ENCODE measurements around the gene UTP14C. TPM values are rescaled to one million over a fixed set of nuclear protein-coding genes. Genes with fewer than 3 reads are reported as not detected.

The UTP14C gene
- total and polyA plus RNA-seq, 2 donors (not counting 1 experiment from before 2014, with no cell fraction given), result 1.9 to 14.9 TPM

DNA sequence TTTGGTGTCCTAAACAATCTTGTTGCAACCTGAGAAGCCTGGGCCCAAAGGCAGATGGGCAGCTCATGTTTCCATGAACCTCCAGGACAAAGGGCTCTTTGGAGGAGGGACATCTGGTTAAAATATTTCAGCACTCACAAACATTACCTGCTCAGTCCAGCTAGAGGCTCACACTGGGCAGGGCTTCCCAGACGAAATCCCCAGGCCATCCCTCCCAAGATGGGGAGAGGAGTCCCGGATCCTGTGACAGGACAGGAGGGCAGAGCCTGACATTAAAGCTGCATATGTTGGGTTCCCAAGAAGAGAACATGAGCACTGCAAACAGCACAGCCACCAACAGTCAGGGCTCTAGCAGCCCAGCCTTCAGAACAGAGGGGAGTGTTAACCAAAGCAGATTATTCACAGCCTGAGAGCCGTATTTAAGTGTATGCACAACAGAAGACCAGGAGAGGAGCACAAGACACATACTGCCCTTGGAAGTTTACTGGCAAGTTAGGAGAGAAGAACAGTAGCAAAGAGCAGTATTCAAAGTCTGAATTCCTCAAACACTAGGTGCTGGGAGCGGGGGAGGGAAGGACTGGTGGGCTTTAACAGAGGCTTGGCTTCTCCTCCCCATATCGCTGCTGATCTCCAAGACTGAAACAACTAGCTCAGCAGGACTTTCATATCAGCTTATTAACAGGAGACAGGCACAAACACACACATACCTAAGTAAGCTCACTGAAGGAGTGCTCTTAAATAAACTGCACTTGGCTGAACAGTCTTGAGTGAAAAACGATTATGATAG is 25.6 kb upstream of the UTP14C start:
- no peak for ATAC-seq (ENCODE audit: low read depth)
- no peaks in the 10 kb centered on the region for H3K9me3 Mint-ChIP-seq (ENCODE audit: insufficient read depth)
- ChIA-PET POLR2A (no interaction called here), CTCF (interaction anchor here (0.6 to 1.0 kb wide), 2 partner anchors 124 to 128 kb away, joined by 3 read pairs; no protein-coding TSS in a partner anchor)
- no peak overlapping the region for H2AFZ ChIP-seq (ENCODE audit: insufficient read depth, low read depth, low read length, poor library complexity, severe bottlenecking)
- H3K27ac Mint-ChIP-seq, result no peak overlapping the region
- no peak overlapping the region for H3K27ac ChIP-seq (ENCODE audit: low read length in 2 of 2)
- WGBS (ENCODE audit: insufficient coverage), result 65% methylated on average over 5 of the region's 6 CpGs
- peaks cover 39% of the 10 kb centered on the region for H3K27me3 Mint-ChIP-seq
- no peaks in the 10 kb centered on the region for H3K79me2 ChIP-seq (ENCODE audit: control insufficient read depth, insufficient read depth, low read length)
- peaks cover 0 to 24% (median 2%) of the 10 kb centered on the region in 4 experiments for H3K27me3 ChIP-seq (replicated peaks in 1 of 4; ENCODE audit: control extremely low read depth in 1 of 4, control insufficient read depth in 3 of 4, insufficient read depth in 4 of 4, low read length in 3 of 4)
- DNase-seq, result no peak
- no peak overlapping the region for H3K4me3 Mint-ChIP-seq
- no peak for TF ChIP-seq EZH2 (IDR thresholded peaks at IDR 0.05; ENCODE audit: borderline replicate concordance, insufficient read depth, low read depth, low read length, poor library complexity, severe bottlenecking)
- TF ChIP-seq, protein P1, sequence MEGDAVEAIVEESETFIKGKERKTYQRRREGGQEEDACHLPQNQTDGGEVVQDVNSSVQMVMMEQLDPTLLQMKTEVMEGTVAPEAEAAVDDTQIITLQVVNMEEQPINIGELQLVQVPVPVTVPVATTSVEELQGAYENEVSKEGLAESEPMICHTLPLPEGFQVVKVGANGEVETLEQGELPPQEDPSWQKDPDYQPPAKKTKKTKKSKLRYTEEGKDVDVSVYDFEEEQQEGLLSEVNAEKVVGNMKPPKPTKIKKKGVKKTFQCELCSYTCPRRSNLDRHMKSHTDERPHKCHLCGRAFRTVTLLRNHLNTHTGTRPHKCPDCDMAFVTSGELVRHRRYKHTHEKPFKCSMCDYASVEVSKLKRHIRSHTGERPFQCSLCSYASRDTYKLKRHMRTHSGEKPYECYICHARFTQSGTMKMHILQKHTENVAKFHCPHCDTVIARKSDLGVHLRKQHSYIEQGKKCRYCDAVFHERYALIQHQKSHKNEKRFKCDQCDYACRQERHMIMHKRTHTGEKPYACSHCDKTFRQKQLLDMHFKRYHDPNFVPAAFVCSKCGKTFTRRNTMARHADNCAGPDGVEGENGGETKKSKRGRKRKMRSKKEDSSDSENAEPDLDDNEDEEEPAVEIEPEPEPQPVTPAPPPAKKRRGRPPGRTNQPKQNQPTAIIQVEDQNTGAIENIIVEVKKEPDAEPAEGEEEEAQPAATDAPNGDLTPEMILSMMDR (IDR thresholded peaks at IDR 0.05), result no peak
- no peaks in the 10 kb centered on the region for H3K36me3 ChIP-seq (replicated peaks in 1 of 2; ENCODE audit: control extremely low read depth in 1 of 2, control insufficient read depth in 1 of 2, extremely low read depth in 1 of 2, insufficient read depth in 2 of 2, low read length in 1 of 2)
- intact Hi-C loops (cut with micrococcal nuclease), result no loop called here
- no peaks in the 10 kb centered on the region for H3K4me1 Mint-ChIP-seq
- no peak overlapping the region for H3K9ac ChIP-seq (ENCODE audit: low read length)
- no peaks in the 10 kb centered on the region for H4K20me1 ChIP-seq (ENCODE audit: control insufficient read depth, insufficient read depth, low read length, poor library complexity, severe bottlenecking)
- H3K9me3 ChIP-seq (ENCODE audit: control extremely low read depth in 1 of 3, control insufficient read depth in 2 of 3, insufficient read depth in 1 of 3, low read length in 2 of 3), result no peaks in the 10 kb centered on the region
- H3K4me1 ChIP-seq (ENCODE audit: control insufficient read depth in 2 of 2, insufficient read depth in 2 of 2, low read length in 2 of 2), result no peaks in the 10 kb centered on the region
- no peak overlapping the region for H3K4me3 ChIP-seq (ENCODE audit: control extremely low read depth in 1 of 5, extremely low read depth in 1 of 5, insufficient read depth in 1 of 5, low read depth in 2 of 5, low read length in 4 of 5)
- no peak overlapping the region for H3K4me2 ChIP-seq (replicated peaks; ENCODE audit: low read depth, low read length, poor library complexity, severe bottlenecking)

DNA sequence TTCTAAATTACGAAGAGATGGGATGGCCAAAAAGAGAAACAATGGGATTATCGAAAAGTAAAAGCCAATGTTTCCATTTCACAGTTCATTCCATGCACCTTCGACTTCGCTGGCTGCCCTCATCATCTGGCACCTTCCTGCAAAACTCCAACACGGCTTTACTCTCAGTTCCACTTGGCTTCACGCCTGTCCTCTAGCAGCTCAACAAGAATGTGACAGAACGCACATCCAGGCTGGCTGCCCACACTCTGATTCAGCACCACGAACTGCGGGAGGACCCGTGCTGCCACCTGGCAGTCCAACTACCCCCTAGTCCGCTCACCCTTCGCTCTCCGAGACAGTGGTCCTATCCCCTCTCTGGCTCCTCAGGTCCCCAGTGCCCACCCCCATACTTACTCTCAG is 25.0 kb upstream of the UTP14C start:
- Mint-ChIP-seq H3K9me3 (ENCODE audit: insufficient read depth) (no peaks in the 10 kb centered on the region), H3K27me3 (peaks cover 39% of the 10 kb centered on the region), H3K4me1 (no peaks in the 10 kb centered on the region), H3K4me3 (no peak overlapping the region), H3K27ac (no peak overlapping the region)
- H3K36me3 ChIP-seq (replicated peaks in 1 of 2; ENCODE audit: control extremely low read depth in 1 of 2, control insufficient read depth in 1 of 2, extremely low read depth in 1 of 2, insufficient read depth in 2 of 2, low read length in 1 of 2), result no peaks in the 10 kb centered on the region
- intact Hi-C loops (cut with micrococcal nuclease), result no loop called here
- H4K20me1 ChIP-seq (ENCODE audit: control insufficient read depth, insufficient read depth, low read length, poor library complexity, severe bottlenecking), result no peaks in the 10 kb centered on the region
- 96% methylated on average over 13 of the region's 13 CpGs for WGBS (ENCODE audit: insufficient coverage)
- no peak overlapping the region for H3K4me3 ChIP-seq (ENCODE audit: control extremely low read depth in 1 of 5, extremely low read depth in 1 of 5, insufficient read depth in 1 of 5, low read depth in 2 of 5, low read length in 4 of 5)
- ChIA-PET CTCF (interaction anchor here (1.0 to 3.1 kb wide), 2 partner anchors 13 to 128 kb away, joined by 3 to 9 read pairs; partner anchors contain the start of gene ALG11), POLR2A (no interaction called here)
- no peak overlapping the region for H3K9ac ChIP-seq (ENCODE audit: low read length)
- H3K27me3 ChIP-seq (replicated peaks in 1 of 4; ENCODE audit: control extremely low read depth in 1 of 4, control insufficient read depth in 3 of 4, insufficient read depth in 4 of 4, low read length in 3 of 4), result peaks cover 0 to 24% (median 2%) of the 10 kb centered on the region in 4 experiments
- no peak overlapping the region for H2AFZ ChIP-seq (ENCODE audit: insufficient read depth, low read depth, low read length, poor library complexity, severe bottlenecking)
- no peak overlapping the region for H3K27ac ChIP-seq (ENCODE audit: low read length in 2 of 2)
- H3K9me3 ChIP-seq (ENCODE audit: control extremely low read depth in 1 of 3, control insufficient read depth in 2 of 3, insufficient read depth in 1 of 3, low read length in 2 of 3), result no peaks in the 10 kb centered on the region
- H3K79me2 ChIP-seq (ENCODE audit: control insufficient read depth, insufficient read depth, low read length), result no peaks in the 10 kb centered on the region
- TF ChIP-seq EZH2 (IDR thresholded peaks at IDR 0.05; ENCODE audit: borderline replicate concordance, insufficient read depth, low read depth, low read length, poor library complexity, severe bottlenecking), result no peak
- TF ChIP-seq, protein P1 (IDR thresholded peaks at IDR 0.05), result no peak
- no peak for ATAC-seq (ENCODE audit: low read depth)
- H3K4me1 ChIP-seq (ENCODE audit: control insufficient read depth in 2 of 2, insufficient read depth in 2 of 2, low read length in 2 of 2), result no peaks in the 10 kb centered on the region
- H3K4me2 ChIP-seq (replicated peaks; ENCODE audit: low read depth, low read length, poor library complexity, severe bottlenecking), result no peak overlapping the region
- no peak for DNase-seq
